ENCODE data around the gene DCLK1.

- TF ChIP-seq CTCF (IDR thresholded peaks at IDR 0.05; ENCODE audit: insufficient read depth, low read length) = no peak
- TF ChIP-seq POLR2AphosphoS5 (IDR thresholded peaks at IDR 0.05; ENCODE audit: low read depth) = no peak
- TF ChIP-seq REST (IDR thresholded peaks at IDR 0.05; ENCODE audit: insufficient replicate concordance, low read depth) = no peak
- TF ChIP-seq GABPA (IDR thresholded peaks at IDR 0.05; ENCODE audit: low read depth) = no peak
- no peak for TF ChIP-seq SPI1 (IDR thresholded peaks at IDR 0.05; ENCODE audit: borderline replicate concordance, low read depth)
These were observed 339.2 kb downstream of the DCLK1 start for GRCh38 chr13:35792021-35792420.
